Activated CD4-positive, alpha-beta T cell treated with anti-CD3 and anti-CD28 coated beads, Interleukin-2, Interleukin-4, amounts not matched to agents 100 ng/mL and 50 ng/mL, durations not matched to agents 16 hours and 8 hours (primary cell): Measurements from ENCODE around the gene ZNF587.
"Not testable (repeated sequence)": the region's sequence is repeated elsewhere in the genome, so short reads cannot be mapped to it uniquely, and the experiment has no call there.

Experiments used
- DNase-seq: peaks from one replicate; pipeline ENCODE4 v3.0.0-alpha.2; 2020; ENCODE audit warnings: low spot score

Gene ZNF587

DNA sequence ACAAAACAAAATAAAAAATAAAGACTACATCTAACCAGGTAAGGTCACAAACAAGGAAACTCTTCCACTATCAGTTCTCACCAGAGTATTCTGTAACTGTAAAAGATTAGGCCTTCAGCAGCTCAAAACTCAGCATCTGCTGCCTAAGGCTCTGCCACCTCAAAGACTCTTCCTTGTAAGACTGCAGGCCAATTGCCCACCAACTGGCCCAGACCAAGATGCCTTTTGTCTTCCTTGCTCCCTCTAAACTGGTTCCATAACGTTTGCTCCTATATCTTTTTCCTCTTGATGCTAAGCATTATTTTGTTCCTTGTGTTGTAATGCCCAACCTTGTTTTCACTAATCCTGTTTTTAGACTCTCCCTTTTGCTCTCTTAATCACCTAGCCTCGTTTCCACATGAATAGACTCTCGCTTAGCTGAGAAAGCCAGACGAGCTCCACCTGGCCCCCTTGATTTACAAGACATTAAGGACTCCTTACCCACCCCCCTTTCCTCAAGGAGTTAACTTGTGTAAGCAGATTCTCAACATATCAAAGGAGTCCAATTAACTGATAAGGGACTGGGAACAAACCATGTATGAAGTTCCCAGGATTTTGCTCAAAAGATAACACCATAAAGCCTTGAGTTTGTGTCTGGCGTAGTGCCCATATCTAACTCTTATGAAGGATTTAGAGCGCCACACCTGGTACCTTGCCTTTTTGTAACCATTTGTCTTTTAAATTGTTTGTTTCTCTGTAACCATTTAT is 37.7 kb downstream of the ZNF587 start:
- no peak for DNase-seq

DNA sequence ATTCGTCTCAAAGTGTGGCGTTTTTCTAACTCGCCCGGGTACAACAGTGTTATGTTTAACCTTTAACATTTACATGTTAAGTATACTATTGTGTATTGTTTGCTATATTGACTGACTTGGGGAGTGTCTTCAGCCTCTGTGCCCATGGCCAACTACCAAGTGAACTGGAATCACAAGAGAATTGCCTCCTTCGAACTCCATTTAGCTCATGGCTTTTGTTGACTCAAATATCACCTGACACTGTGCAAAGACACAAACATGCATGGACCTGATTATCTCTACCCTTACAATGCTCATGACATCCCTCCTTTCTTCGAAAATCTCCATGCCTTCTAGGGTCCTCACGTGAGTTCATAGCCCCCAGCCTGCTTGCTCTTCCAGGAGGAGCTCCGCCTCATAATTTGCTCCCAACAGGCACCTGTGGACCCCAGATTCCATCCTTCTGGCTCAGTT is 38.5 kb downstream of the ZNF587 start:
- no peak for DNase-seq

DNA sequence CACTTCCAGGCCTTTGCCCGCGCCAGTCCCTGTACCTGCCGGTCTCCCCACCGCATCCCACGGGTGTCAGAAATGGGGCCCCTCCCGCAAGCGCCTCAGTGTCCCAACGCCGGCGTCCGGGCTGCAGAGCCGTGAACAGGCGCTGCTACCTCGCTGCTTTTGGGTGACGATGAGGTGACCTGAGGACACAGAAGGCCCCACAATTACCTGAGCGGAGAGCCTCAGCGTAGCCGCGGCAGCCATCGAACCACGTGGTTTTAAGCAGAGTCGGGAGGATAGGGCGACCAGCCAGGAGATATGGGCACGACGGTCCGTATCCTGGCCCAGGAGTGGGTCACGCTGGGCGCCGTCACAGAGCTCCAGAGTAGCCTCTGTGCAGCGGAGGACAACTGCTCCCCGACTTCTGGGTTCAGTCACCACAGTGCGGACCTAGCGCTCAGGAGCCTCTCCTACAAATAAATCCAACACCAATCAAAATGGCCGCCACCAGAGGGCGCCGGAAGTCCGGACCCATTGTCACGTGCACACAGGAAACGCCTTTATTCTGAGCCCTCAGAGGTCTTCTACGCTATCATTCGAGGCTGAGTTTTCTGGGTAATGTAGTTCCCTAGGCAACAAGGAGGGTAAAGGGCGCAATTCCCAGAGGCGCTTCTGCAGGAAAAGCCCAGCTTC is 39.0 kb downstream of the ZNF587 start, which contains the start of gene ZNF814:
ZNF814 (minus strand) TSS at position 478 of the 672 bp plus-strand sequence; CDS start at position 243, 235 bp downstream.
- DNase-seq, result peak; percentile 78

DNA sequence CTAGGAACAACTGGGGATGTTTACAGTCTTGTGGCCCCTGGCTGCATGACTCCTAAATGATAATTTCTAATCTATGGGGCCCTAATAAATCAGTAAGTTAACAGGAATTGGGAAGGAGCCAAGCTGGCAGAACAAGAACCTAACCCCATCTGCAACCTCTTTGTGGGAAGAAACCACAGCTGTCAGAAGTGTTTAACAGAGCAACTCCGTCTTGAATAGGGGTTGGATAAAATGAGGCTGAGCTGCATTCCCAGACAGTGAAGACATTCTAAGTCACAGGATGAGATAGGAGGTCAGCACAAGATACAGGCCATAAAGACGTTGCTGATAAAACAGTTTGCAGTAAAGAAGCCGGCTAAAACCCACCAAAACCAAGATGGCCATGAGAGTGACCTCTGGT is 41.0 kb downstream of the ZNF587 start:
- not testable (repeated sequence) for DNase-seq

DNA sequence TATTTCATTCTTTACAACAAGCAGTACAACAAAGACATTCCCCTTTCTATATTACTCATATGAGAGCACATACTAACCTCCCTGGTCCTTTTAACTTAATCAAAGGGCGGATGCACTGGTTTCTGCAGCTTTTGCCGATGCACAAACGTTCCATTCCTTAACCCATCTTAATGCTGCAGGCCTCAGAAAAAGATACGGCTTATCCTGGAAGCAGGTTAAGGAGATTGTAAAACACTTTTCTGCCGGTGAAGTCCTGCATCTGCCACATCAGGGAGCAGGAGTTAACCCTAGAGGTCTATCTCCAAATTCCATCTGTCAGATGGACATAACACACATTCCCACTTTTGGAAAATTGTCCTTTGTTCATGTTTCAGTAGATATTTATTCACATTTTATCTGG is 50.7 kb downstream of the ZNF587 start:
- no peak for DNase-seq

DNA sequence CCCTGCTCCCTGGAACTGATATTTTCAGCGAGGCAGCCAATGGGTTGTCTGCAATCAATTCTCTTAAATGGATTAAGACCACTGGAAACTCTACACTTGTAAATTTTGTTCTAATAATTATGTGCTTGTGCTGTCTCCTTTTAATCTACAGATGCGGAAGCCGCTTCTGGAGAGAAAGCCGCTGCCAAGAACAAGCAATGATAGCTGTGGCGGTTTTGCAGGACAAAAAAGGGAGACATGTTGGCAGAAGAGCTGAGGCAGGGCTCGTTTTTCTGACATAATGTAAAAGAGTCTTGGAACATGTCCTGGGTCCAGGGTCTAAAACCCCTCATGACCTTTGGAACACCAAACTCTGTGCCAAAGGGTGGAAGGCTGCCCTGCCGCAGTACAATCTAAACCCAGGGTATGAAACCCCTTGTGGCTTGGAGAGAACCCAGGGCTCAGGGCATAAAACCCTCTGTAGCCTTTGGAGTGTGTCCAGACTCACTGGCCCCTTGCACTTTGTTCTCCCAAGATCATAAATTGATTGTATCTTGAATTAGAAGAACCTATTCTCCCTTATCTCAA is 54.0 kb downstream of the ZNF587 start:
- no peak for DNase-seq

DNA sequence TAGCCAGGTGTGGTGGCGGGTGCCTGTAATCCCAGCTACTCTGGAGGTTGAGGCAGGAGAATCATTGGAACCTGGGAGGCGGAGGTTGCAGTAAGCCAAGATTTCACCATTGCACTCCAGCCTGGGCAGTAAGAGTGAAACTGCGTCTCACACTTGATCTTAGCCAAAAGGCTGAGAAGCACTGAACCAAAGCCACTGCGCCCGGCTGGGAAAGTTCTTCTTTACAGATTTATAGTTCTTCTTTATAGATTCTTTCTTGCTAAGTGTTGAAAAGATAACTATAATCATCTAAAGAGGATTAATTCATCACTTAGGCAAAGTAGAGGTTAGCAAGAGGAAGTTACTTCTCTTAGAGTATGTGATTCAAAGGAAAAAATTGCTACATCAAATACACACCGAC is 55.6 kb downstream of the ZNF587 start:
- no peak for DNase-seq

DNA sequence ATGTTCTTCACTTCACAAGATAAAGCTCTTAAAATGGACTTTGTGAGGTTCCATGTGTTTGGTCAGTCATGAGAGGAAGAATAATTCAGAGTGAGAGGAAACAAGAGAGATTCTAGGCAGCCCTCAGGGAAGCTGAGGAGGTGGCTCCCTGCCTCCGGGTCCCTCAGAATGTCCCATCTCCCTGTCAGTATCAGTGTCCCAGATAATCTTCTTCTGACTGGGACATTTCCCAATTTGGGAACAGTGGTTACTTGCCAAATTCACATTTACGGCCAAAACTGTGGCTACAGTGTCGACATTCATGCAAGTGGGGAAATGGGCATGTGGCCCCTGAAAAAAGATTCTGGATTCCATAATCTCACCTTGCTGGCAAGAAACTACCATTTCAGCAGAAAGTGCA is 57.7 kb downstream of the ZNF587 start:
- no peak for DNase-seq

DNA sequence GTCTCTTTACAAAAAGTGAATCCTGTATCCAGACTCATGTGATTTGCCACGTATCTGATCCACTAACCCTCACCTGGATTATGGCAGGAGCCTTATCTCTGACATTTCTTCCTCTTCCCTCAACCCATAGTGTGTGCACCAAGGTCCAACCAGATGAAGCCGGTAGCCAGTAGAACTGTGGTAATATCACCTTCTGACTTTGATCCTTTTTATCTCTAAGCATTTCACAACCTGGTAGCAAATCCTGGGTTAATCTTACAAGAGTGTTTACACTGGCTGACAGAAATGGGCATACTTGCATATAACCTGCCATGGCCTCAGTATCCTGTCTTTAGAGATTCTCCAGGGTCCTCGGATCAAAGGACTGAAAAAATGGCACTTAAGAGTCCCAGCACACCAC is 64.9 kb downstream of the ZNF587 start:
- DNase-seq, result no peak
